Body of pancreas (tissue), 4 donors: ENCODE measurements around the gene TPMT.

Experiments
- CTCF ChIP-seq, 7 experiments: fragments of 450-650 bp in 4 of 7; fragments of 200-600 bp in 3 of 7; sonication (generic) in 3 of 7; IDR thresholded peaks; one replicate each; pipeline ENCODE4 v1.5.1; 2016 to 2019; ENCODE audit warnings: antibody characterized with exemption in 7 of 7
- POLR2A ChIP-seq, 3 donors: fragments of 450-650 bp; IDR thresholded peaks; one replicate each; pipeline ENCODE4 v1.6.1; 2016; ENCODE audit warnings: antibody characterized with exemption in 3 of 3, mild to moderate bottlenecking in 2 of 3

GRCh38 chr6:18090349-18090786, 64.5 kb downstream of the TPMT start:
- TF ChIP-seq CTCF (IDR thresholded peaks at IDR 0.05) = no peak
- TF ChIP-seq POLR2A (IDR thresholded peaks at IDR 0.05) = no peak
